Endothelial cell of umbilical vein (primary cell): ENCODE data around the gene EML2. TPM values are rescaled to one million over a fixed set of nuclear protein-coding genes. Genes with fewer than 3 reads are reported as not detected.

Experiments
- BruUV-seq: library from RNA; stranded (reverse); fragments of 400-500 nt; replicated peaks from 2 replicates; lab custom pipeline; 2021; lab: Mats Ljungman, UMichigan
- CTCF ChIA-PET: fragments of 300-600, 350-600 bp; sonication (Branson Sonifier 250); formaldehyde crosslinking; loops from one replicate; lab custom pipeline; 2021; ENCODE audit warnings: antibody characterized with exemption, inconsistent platforms; lab: Charles Lee
- POLR2A ChIA-PET: fragments of 300-600, 350-600 bp; sonication (Branson Sonifier 250); formaldehyde crosslinking; loops from one replicate; lab custom pipeline; 2021; ENCODE audit warnings: antibody characterized with exemption, inconsistent platforms; lab: Charles Lee
- DNase-seq: peaks from one replicate; pipeline ENCODE4 v3.0.0-alpha.2; 2011; ENCODE audit warnings: low read depth, low spot score
- FAIRE-seq: peaks from 2 replicates; lab custom pipeline; 2011; peaks lifted over from hg19 to GRCh38; lab: Jason Lieb, UNC
- H2AFZ ChIP-seq: 2 replicates; pipeline ENCODE4 v1.6.0; 2012; ENCODE audit warnings: low read depth, low read length, control low read depth, inconsistent platforms
- H3K27ac ChIP-seq: 2 replicates; pipeline ENCODE4 v1.5.1; 2011; ENCODE audit warnings: low read depth, mild to moderate bottlenecking, control low read depth, low read length, moderate library complexity; ENCODE audit not compliant: insufficient read depth
- H3K27me3 ChIP-seq, 2 experiments: 2 replicates each; pipeline versions ENCODE4 v1.6.0 to v1.6.1; 2011; ENCODE audit warnings: low read length in 2 of 2, mixed read lengths in 1 of 2; ENCODE audit not compliant: control insufficient read depth in 2 of 2, insufficient read depth in 2 of 2
- H3K36me3 ChIP-seq, 2 experiments: 2 replicates in 1 of 2; 3 replicates in 1 of 2; pipeline ENCODE4 v1.5.1; 2011; ENCODE audit warnings: low read length in 2 of 2, mild to moderate bottlenecking in 1 of 2, moderate library complexity in 1 of 2; ENCODE audit not compliant: control insufficient read depth in 2 of 2, insufficient read depth in 2 of 2; ENCODE audit errors: extremely low read depth in 1 of 2
- H3K4me1 ChIP-seq: 3 replicates; pipeline ENCODE4 v1.5.1; 2011; ENCODE audit warnings: mild to moderate bottlenecking, low read length; ENCODE audit not compliant: control insufficient read depth, insufficient read depth; ENCODE audit errors: extremely low read depth
- H3K4me2 ChIP-seq: 2 replicates; pipeline ENCODE4 v1.6.1; 2011; ENCODE audit warnings: low read length, control low read depth, mixed read lengths; ENCODE audit not compliant: insufficient read depth
- H3K4me3 ChIP-seq, 3 experiments: fragments of 200-600 bp in 1 of 3; sonication (generic), shearing (Covaris generic) in 1 of 3; replicated peaks in 1 of 3; 2 replicates each; pipeline ENCODE4 v1.5.1; 2011 to 2016; ENCODE audit warnings: control low read depth in 3 of 3, low read length in 3 of 3, mild to moderate bottlenecking in 2 of 3, inconsistent platforms in 1 of 3, low read depth in 1 of 3, moderate library complexity in 1 of 3; ENCODE audit not compliant: insufficient read depth in 1 of 3
- H3K79me2 ChIP-seq: 2 replicates; pipeline ENCODE4 v1.6.0; 2012; ENCODE audit warnings: low read length, inconsistent platforms; ENCODE audit not compliant: control insufficient read depth, insufficient read depth
- H3K9ac ChIP-seq: replicated peaks from 2 replicates; pipeline ENCODE3; 2011; ENCODE audit warnings: low read length, control low read depth; ENCODE audit not compliant: insufficient read depth; ENCODE audit errors: extremely low read depth
- H3K9me1 ChIP-seq: replicated peaks from 3 replicates; pipeline ENCODE4 v1.6.0; 2011; ENCODE audit warnings: mild to moderate bottlenecking, low read length; ENCODE audit not compliant: control insufficient read depth, insufficient read depth; ENCODE audit errors: extremely low read depth
- H3K9me3 ChIP-seq: replicated peaks from 2 replicates; pipeline ENCODE4 v1.5.1; 2012; ENCODE audit warnings: low read length, inconsistent platforms; ENCODE audit not compliant: control insufficient read depth, insufficient read depth
- H4K20me1 ChIP-seq: replicated peaks from 2 replicates; pipeline ENCODE3; 2011; ENCODE audit warnings: mild to moderate bottlenecking, low read length; ENCODE audit not compliant: control insufficient read depth, insufficient read depth; ENCODE audit errors: extremely low read depth
- EZH2 ChIP-seq: IDR thresholded peaks from 2 replicates; pipeline ENCODE4 v1.6.1; 2012; ENCODE audit warnings: borderline replicate concordance, low read depth, mild to moderate bottlenecking, moderate library complexity, low read length, inconsistent platforms; ENCODE audit not compliant: severe bottlenecking
- FOS ChIP-seq: IDR thresholded peaks from 2 replicates; pipeline ENCODE4 v1.6.1; 2011; ENCODE audit warnings: mild to moderate bottlenecking, low read length, moderate library complexity, borderline replicate concordance; ENCODE audit not compliant: insufficient read depth
- GATA2 ChIP-seq: IDR thresholded peaks from 2 replicates; pipeline ENCODE4 v1.7.0; 2011; ENCODE audit warnings: low read depth, mild to moderate bottlenecking, moderate library complexity, mixed read lengths, low read length; ENCODE audit not compliant: insufficient read length, insufficient read depth
- JUN ChIP-seq: IDR thresholded peaks from 2 replicates; pipeline ENCODE4 v1.6.1; 2011; ENCODE audit warnings: borderline replicate concordance, low read depth; ENCODE audit not compliant: insufficient read length, insufficient read depth
- MYC ChIP-seq: IDR thresholded peaks from one replicate; pipeline ENCODE4 v1.6.1; 2011; ENCODE audit warnings: mild to moderate bottlenecking, low read depth, low read length
- POLR2A ChIP-seq: IDR thresholded peaks from 2 replicates; pipeline ENCODE4 v1.6.1; 2012; ENCODE audit warnings: low read depth, mild to moderate bottlenecking, control low read depth, low read length
- POLR2AphosphoS5 ChIP-seq: IDR thresholded peaks from 2 replicates; pipeline ENCODE4 v1.6.1; 2012; ENCODE audit warnings: low read depth, mild to moderate bottlenecking, control low read depth, low read length, moderate library complexity; ENCODE audit not compliant: insufficient read depth
- dilution Hi-C: fragments of 300-500 bp; cut with MboI; formaldehyde crosslinking; loops from one replicate; pipeline ENCODE4 v1.15.0; 2019; ENCODE audit warnings: low sequenced_read_pairs; ENCODE audit not compliant: extremely low pct_ligation_motif_present
- intact Hi-C: fragments of 100-400 bp; cut with micrococcal nuclease; formaldehyde crosslinking; loops from one replicate; pipeline ENCODE4 v1.10.0; 2022
- polyA plus RNA-seq, 4 experiments: library from polyadenylated mRNA; depleted of rRNA in 3 of 4; stranded (reverse) in 3 of 4; unstranded in 1 of 4; fragments of >200 nt; gene quantifications; 2 replicates each; pipeline versions ENCODE4 v1.2.1 to v1.2.3, GENCODE V29; 2011 to 2012; ENCODE audit warnings: missing spikeins in 1 of 4
- total RNA-seq: library from RNA; stranded (reverse); gene quantifications from 2 replicates; pipeline ENCODE4 v1.2.3, GENCODE V29; 2021
- TF ChIP-seq, protein P1 (sequence below), 2 donors: IDR thresholded peaks; 1 replicate in 1 of 2; 2 replicates in 1 of 2; pipeline ENCODE4 v1.5.1; 2011; ENCODE audit warnings: low read length in 2 of 2, mild to moderate bottlenecking in 2 of 2, moderate library complexity in 2 of 2, control low read depth in 1 of 2, inconsistent platforms in 1 of 2, low read depth in 1 of 2; ENCODE audit not compliant: insufficient read depth in 1 of 2; ENCODE audit errors: extremely low read depth in 1 of 2
- TF ChIP-seq, protein P2 (sequence below): IDR thresholded peaks from 2 replicates; pipeline ENCODE4 v1.6.1; 2011; ENCODE audit not compliant: insufficient read depth, insufficient read length

The EML2 gene
- total and polyA plus RNA-seq, 2 donors (not counting 3 experiments of a cell fraction or from before 2014, with no cell fraction given) = 23.3 to 28.9 TPM

DNA sequence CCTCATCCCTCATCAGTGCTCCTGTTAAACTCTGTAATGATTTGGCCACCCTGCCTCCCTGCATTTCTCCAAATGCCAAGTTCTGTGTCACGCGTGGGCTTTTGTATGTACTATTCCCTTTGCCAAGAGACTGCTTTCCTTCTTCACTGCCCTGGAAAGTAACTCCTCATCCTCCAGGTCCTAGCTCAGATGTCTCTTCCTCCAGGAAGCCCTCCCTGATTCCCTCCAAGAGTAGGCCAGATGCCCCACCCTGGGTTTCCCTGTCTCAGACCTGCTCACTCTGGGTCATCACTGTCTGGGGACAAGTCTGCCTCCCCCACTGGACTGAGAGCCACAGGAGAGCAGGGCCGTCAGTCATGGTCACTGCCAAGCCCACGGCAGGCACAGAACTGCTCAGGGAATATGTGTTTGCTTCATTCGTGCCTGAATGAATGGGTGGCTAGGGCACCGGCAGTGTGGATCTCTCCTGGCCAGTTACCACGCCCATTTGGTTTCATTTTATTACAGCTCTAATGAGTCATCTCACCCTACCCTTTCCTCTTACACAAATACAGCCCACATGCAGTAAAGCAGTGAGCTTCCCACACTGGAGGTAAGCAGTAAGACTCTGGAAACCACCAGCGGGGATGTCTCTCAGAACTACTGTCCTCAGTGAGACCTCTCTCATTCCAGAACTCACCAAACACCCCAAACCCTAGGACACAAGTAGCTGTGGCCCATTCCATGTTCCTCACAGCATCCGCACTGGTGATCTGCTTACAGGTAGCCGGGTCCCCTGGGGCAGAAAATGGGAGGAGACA, 25.1 kb downstream of the EML2 start:
- Histone ChIP-seq H3K9me3 (no peaks in the 10 kb centered on the region), H3K27ac (peak overlapping the region; percentile 59), H3K9me1 (no peaks in the 10 kb centered on the region), H3K4me3 (no peak overlapping the region), H2AFZ (peak overlapping the region; percentile 18), H4K20me1 (no peaks in the 10 kb centered on the region), H3K79me2 (no peaks in the 10 kb centered on the region), H3K4me2 (peak overlapping the region; percentile 16), H3K27me3 (no peaks in the 10 kb centered on the region), H3K36me3 (peaks cover 0 to 8% of the 10 kb centered on the region in 2 experiments), H3K4me1 (peaks cover 17% of the 10 kb centered on the region), H3K9ac (peak overlapping the region; percentile 0)
- ChIA-PET CTCF (interaction anchor here (0.5 to 5.3 kb wide), 7 partner anchors 10 to 27 kb away, joined by 3 to 91 read pairs (median 4); partner anchors contain the start of gene EML2), POLR2A (no interaction called here)
- DNase-seq (peak; percentile 86), FAIRE-seq (peak; percentile 97)
- dilution Hi-C loops (no loop called here), intact Hi-C loops (loop anchor here (1.0 kb wide), 2 partner anchors 18 to 30 kb away; no protein-coding TSS in a partner anchor)
- no TSS peak for BruUV-seq
- TF ChIP-seq EZH2 (no peak), MYC (no peak), POLR2AphosphoS5 (peak; percentile 31), FOS (peak; percentile 80), POLR2A (peak; percentile 66), GATA2 (no peak), JUN (peak; percentile 79)
- TF ChIP-seq, protein P1, sequence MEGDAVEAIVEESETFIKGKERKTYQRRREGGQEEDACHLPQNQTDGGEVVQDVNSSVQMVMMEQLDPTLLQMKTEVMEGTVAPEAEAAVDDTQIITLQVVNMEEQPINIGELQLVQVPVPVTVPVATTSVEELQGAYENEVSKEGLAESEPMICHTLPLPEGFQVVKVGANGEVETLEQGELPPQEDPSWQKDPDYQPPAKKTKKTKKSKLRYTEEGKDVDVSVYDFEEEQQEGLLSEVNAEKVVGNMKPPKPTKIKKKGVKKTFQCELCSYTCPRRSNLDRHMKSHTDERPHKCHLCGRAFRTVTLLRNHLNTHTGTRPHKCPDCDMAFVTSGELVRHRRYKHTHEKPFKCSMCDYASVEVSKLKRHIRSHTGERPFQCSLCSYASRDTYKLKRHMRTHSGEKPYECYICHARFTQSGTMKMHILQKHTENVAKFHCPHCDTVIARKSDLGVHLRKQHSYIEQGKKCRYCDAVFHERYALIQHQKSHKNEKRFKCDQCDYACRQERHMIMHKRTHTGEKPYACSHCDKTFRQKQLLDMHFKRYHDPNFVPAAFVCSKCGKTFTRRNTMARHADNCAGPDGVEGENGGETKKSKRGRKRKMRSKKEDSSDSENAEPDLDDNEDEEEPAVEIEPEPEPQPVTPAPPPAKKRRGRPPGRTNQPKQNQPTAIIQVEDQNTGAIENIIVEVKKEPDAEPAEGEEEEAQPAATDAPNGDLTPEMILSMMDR (IDR thresholded peaks at IDR 0.05; ENCODE audit: extremely low read depth in 1 of 2, insufficient read depth in 1 of 2, low read depth in 1 of 2, low read length in 2 of 2) = no peak
- TF ChIP-seq, protein P2, sequence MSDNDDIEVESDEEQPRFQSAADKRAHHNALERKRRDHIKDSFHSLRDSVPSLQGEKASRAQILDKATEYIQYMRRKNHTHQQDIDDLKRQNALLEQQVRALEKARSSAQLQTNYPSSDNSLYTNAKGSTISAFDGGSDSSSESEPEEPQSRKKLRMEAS = no peak
